K562 (cell line): ENCODE data around the gene FAM200B. TPM values are rescaled to one million over a fixed set of nuclear protein-coding genes. Genes with fewer than 3 reads are reported as not detected.
A peak's percentile ranks its signal among the peaks of the same experiment; 100 is the strongest.

Experiments
- CBX2 ChIP-seq: fragments of 200-600 bp; sonication (generic); IDR thresholded peaks from one replicate; pipeline ENCODE4 v1.6.1; 2012; ENCODE audit warnings: mild to moderate bottlenecking, low read length, inconsistent platforms; ENCODE audit not compliant: insufficient read depth, poor library complexity, severe bottlenecking
- CCNT2 ChIP-seq: IDR thresholded peaks from 2 replicates; pipeline ENCODE4 v1.6.1; 2011; ENCODE audit warnings: borderline replicate concordance, low read depth, mild to moderate bottlenecking, moderate library complexity, mixed read lengths, low read length; ENCODE audit not compliant: insufficient read length; ENCODE audit errors: extremely low read depth
- E4F1 ChIP-seq: fragments of 250-450 bp; sonication (Bioruptor Pico); IDR thresholded peaks from 2 replicates; pipeline ENCODE4 v1.5.0; 2021; ENCODE audit warnings: mild to moderate bottlenecking, borderline replicate concordance
- FOSL1 ChIP-seq: fragments of 200-800 bp; sonication (Bioruptor generic); conservative IDR thresholded peaks from 2 replicates; pipeline ENCODE4 v1.6.1; 2016; ENCODE audit warnings: missing genetic modification characterization, missing compliant biosample characterization
- HINFP ChIP-seq: fragments of 450-650 bp; conservative IDR thresholded peaks from 2 replicates; pipeline ENCODE4 v1.6.1; 2016; ENCODE audit warnings: missing genetic modification characterization, low read depth, mild to moderate bottlenecking, control low read depth, missing compliant biosample characterization
- WHSC1 ChIP-seq: IDR thresholded peaks from one replicate; pipeline ENCODE4 v1.6.1; 2012; ENCODE audit warnings: low read length, control low read depth, inconsistent platforms
- ZNF133 ChIP-seq: fragments of 250-450 bp; sonication (Bioruptor Pico); IDR thresholded peaks from 2 replicates; pipeline ENCODE4 v1.4.0; 2020; ENCODE audit warnings: mild to moderate bottlenecking
- polyA plus RNA-seq, 8 experiments: library from polyadenylated mRNA; depleted of rRNA in 4 of 8; stranded (reverse) in 5 of 8; unstranded in 3 of 8; fragments of >200 nt; fragmentation: Nextera tagmentation in 2 of 8; fragmentation: Illumina TruSeq in 1 of 8; extraction: Ambion mirVana in 2 of 8; extraction: Trizol in 1 of 8; gene quantifications; 2 replicates each; pipeline versions ENCODE4 v1.2.1 to v1.2.3, GENCODE V29; 2011 to 2014; ENCODE audit warnings: inconsistent platforms in 1 of 8, missing spikeins in 1 of 8
- total RNA-seq, 7 experiments: library from RNA; depleted of rRNA in 6 of 7; stranded (reverse); fragments of >200 nt in 6 of 7; fragmentation: Illumina TruSeq in 2 of 7; extraction: Trizol in 2 of 7; gene quantifications; 2 replicates each; pipeline versions ENCODE4 v1.2.1 to v1.2.3, GENCODE V29; 2011 to 2021; ENCODE audit warnings: low replicate concordance in 1 of 7
- TF ChIP-seq, protein P1 (sequence below): fragments of 450-650 bp; IDR thresholded peaks from 2 replicates; pipeline ENCODE4 v1.6.1; 2018; ENCODE audit not compliant: partially characterized antibody
- TF ChIP-seq, protein P2 (sequence below), 2 experiments: fragments of 450-650 bp; IDR thresholded peaks; 2 replicates each; pipeline ENCODE4 v1.6.1; 2016

FAM200B gene
- total and polyA plus RNA-seq, 9 of the 15 experiments (the other 6 are each of a cell fraction or from before 2014, with no cell fraction given): 17.4 to 48.0 (median 25.5) TPM

GRCh38 chr4:15681067-15681371, 608 bp upstream of the FAM200B start (continued):
- TF ChIP-seq FOSL1 (tag): no peak
- TF ChIP-seq, protein P1, sequence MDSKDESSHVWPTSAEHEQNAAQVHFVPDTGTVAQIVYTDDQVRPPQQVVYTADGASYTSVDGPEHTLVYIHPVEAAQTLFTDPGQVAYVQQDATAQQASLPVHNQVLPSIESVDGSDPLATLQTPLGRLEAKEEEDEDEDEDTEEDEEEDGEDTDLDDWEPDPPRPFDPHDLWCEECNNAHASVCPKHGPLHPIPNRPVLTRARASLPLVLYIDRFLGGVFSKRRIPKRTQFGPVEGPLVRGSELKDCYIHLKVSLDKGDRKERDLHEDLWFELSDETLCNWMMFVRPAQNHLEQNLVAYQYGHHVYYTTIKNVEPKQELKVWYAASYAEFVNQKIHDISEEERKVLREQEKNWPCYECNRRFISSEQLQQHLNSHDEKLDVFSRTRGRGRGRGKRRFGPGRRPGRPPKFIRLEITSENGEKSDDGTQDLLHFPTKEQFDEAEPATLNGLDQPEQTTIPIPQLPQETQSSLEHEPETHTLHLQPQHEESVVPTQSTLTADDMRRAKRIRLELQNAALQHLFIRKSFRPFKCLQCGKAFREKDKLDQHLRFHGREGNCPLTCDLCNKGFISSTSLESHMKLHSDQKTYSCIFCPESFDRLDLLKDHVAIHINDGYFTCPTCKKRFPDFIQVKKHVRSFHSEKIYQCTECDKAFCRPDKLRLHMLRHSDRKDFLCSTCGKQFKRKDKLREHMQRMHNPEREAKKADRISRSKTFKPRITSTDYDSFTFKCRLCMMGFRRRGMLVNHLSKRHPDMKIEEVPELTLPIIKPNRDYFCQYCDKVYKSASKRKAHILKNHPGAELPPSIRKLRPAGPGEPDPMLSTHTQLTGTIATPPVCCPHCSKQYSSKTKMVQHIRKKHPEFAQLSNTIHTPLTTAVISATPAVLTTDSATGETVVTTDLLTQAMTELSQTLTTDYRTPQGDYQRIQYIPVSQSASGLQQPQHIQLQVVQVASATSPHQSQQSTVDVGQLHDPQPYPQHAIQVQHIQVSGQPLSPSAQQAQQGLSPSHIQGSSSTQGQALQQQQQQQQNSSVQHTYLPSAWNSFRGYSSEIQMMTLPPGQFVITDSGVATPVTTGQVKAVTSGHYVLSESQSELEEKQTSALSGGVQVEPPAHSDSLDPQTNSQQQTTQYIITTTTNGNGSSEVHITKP: no peak
- no peak for TF ChIP-seq E4F1
- TF ChIP-seq CCNT2: peak; percentile 17
- no peak for TF ChIP-seq WHSC1
- no peak for TF ChIP-seq HINFP (tag)
- TF ChIP-seq, protein P2, sequence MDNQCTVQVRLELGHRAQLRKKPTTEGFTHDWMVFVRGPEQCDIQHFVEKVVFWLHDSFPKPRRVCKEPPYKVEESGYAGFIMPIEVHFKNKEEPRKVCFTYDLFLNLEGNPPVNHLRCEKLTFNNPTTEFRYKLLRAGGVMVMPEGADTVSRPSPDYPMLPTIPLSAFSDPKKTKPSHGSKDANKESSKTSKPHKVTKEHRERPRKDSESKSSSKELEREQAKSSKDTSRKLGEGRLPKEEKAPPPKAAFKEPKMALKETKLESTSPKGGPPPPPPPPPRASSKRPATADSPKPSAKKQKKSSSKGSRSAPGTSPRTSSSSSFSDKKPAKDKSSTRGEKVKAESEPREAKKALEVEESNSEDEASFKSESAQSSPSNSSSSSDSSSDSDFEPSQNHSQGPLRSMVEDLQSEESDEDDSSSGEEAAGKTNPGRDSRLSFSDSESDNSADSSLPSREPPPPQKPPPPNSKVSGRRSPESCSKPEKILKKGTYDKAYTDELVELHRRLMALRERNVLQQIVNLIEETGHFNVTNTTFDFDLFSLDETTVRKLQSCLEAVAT (IDR thresholded peaks at IDR 0.05): 0 out of 4 replicates have a peak, but pooled peaks have one; percentile 75 to 79
- TF ChIP-seq CBX2: no peak
- TF ChIP-seq ZNF133: no peak
